H1 (cell line): ENCODE measurements around the gene MIDN.

Experiments used
- EGR1 ChIP-seq: IDR thresholded peaks from 2 replicates; pipeline ENCODE4 v1.6.1; 2011; ENCODE audit warnings: low read depth, low read length, borderline replicate concordance
- EP300 ChIP-seq, 2 experiments: IDR thresholded peaks; 1 replicate in 1 of 2; 2 replicates in 1 of 2; pipeline ENCODE4 v1.6.1; 2011 to 2012; ENCODE audit warnings: low read depth in 2 of 2, low read length in 2 of 2, mild to moderate bottlenecking in 2 of 2, borderline replicate concordance in 1 of 2, inconsistent platforms in 1 of 2, moderate library complexity in 1 of 2
- EZH2 ChIP-seq: fragments of 200-600 bp; sonication (generic); IDR thresholded peaks from 2 replicates; pipeline ENCODE4 v1.7.1; 2012; ENCODE audit warnings: low read depth, mild to moderate bottlenecking, moderate library complexity, low read length, inconsistent platforms; ENCODE audit not compliant: severe bottlenecking
- HDAC2 ChIP-seq, 2 experiments: fragments of 300-600 bp in 1 of 2; sonication (generic) in 1 of 2; IDR thresholded peaks; 2 replicates each; pipeline ENCODE4 v1.6.1; 2011 to 2012; ENCODE audit warnings: low read depth in 2 of 2, low read length in 2 of 2, mild to moderate bottlenecking in 2 of 2, moderate library complexity in 2 of 2, borderline replicate concordance in 1 of 2, inconsistent platforms in 1 of 2
- MAX ChIP-seq: IDR thresholded peaks from 2 replicates; pipeline ENCODE4 v1.6.1; 2012; ENCODE audit warnings: inconsistent platforms
- NRF1 ChIP-seq: IDR thresholded peaks from 2 replicates; pipeline ENCODE4 v1.6.1; 2011; ENCODE audit warnings: mild to moderate bottlenecking, low read depth, low read length, improper control_type of control experiment
- POLR2A ChIP-seq, 2 experiments: IDR thresholded peaks; 1 replicate in 1 of 2; 2 replicates in 1 of 2; pipeline ENCODE4 v1.6.1; 2011; ENCODE audit warnings: low read depth in 2 of 2, low read length in 2 of 2, mild to moderate bottlenecking in 2 of 2; ENCODE audit errors: control extremely low read depth in 1 of 2
- POLR2AphosphoS5 ChIP-seq: IDR thresholded peaks from 2 replicates; pipeline ENCODE4 v1.6.1; 2011; ENCODE audit warnings: low read depth, low read length
- RBBP5 ChIP-seq: IDR thresholded peaks from 2 replicates; pipeline ENCODE4 v1.7.1; 2012; ENCODE audit warnings: low read depth, mild to moderate bottlenecking, inconsistent platforms, low read length, moderate library complexity, borderline replicate concordance
- SIN3A ChIP-seq, 2 experiments: IDR thresholded peaks in 1 of 2; conservative IDR thresholded peaks in 1 of 2; 2 replicates each; pipeline ENCODE4 v1.6.1; 2011 to 2012; ENCODE audit warnings: low read length in 2 of 2, improper control_type of control experiment in 1 of 2, low read depth in 1 of 2, mild to moderate bottlenecking in 1 of 2
- SRF ChIP-seq: IDR thresholded peaks from 2 replicates; pipeline ENCODE4 v1.6.1; 2011; ENCODE audit warnings: mild to moderate bottlenecking, low read depth, low read length, moderate library complexity
- USF2 ChIP-seq: IDR thresholded peaks from 2 replicates; pipeline ENCODE4 v1.6.1; 2011; ENCODE audit warnings: low read length, improper control_type of control experiment
- TF ChIP-seq, protein P1 (sequence below), 3 experiments: IDR thresholded peaks; 1 replicate in 2 of 3; 2 replicates in 1 of 3; pipeline versions ENCODE4 v1.5.1 to v1.6.1; 2011; ENCODE audit warnings: low read length in 3 of 3, mild to moderate bottlenecking in 3 of 3, inconsistent platforms in 2 of 3, low read depth in 1 of 3, moderate library complexity in 1 of 3; ENCODE audit not compliant: insufficient read depth in 1 of 3; ENCODE audit errors: control extremely low read depth in 1 of 3
- TF ChIP-seq, protein P2 (sequence below): IDR thresholded peaks from 2 replicates; pipeline ENCODE4 v1.6.1; 2012; ENCODE audit warnings: inconsistent platforms

GRCh38 chr19:1229056-1229923 lies 19.1 kb upstream of the MIDN start:
- TF ChIP-seq, protein P1, sequence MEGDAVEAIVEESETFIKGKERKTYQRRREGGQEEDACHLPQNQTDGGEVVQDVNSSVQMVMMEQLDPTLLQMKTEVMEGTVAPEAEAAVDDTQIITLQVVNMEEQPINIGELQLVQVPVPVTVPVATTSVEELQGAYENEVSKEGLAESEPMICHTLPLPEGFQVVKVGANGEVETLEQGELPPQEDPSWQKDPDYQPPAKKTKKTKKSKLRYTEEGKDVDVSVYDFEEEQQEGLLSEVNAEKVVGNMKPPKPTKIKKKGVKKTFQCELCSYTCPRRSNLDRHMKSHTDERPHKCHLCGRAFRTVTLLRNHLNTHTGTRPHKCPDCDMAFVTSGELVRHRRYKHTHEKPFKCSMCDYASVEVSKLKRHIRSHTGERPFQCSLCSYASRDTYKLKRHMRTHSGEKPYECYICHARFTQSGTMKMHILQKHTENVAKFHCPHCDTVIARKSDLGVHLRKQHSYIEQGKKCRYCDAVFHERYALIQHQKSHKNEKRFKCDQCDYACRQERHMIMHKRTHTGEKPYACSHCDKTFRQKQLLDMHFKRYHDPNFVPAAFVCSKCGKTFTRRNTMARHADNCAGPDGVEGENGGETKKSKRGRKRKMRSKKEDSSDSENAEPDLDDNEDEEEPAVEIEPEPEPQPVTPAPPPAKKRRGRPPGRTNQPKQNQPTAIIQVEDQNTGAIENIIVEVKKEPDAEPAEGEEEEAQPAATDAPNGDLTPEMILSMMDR (IDR thresholded peaks at IDR 0.05; ENCODE audit: control extremely low read depth in 1 of 3, insufficient read depth in 1 of 3, low read depth in 1 of 3, low read length in 3 of 3), result no peak
- TF ChIP-seq POLR2A (IDR thresholded peaks at IDR 0.05; ENCODE audit: control extremely low read depth in 1 of 2, low read depth in 2 of 2, low read length in 2 of 2), result no peak
- TF ChIP-seq, protein P2, sequence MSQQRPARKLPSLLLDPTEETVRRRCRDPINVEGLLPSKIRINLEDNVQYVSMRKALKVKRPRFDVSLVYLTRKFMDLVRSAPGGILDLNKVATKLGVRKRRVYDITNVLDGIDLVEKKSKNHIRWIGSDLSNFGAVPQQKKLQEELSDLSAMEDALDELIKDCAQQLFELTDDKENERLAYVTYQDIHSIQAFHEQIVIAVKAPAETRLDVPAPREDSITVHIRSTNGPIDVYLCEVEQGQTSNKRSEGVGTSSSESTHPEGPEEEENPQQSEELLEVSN, result no peak
- TF ChIP-seq SRF, result no peak
- TF ChIP-seq EP300 (IDR thresholded peaks at IDR 0.05; ENCODE audit: borderline replicate concordance in 1 of 2, low read depth in 2 of 2, low read length in 2 of 2), result no peak
- no peak for TF ChIP-seq HDAC2 (IDR thresholded peaks at IDR 0.05; ENCODE audit: borderline replicate concordance in 1 of 2, low read depth in 2 of 2, low read length in 2 of 2)
- TF ChIP-seq NRF1, result no peak
- no peak for TF ChIP-seq USF2
- TF ChIP-seq EZH2, result no peak
- TF ChIP-seq POLR2AphosphoS5, result no peak
- no peak for TF ChIP-seq SIN3A (conservative IDR thresholded peaks at IDR 0.05 in 1 of 2, IDR thresholded peaks at IDR 0.05 in 1 of 2; ENCODE audit: low read depth in 1 of 2, low read length in 2 of 2)
- no peak for TF ChIP-seq EGR1
- TF ChIP-seq RBBP5, result no peak
- no peak for TF ChIP-seq MAX
